ENCODE data around the gene WNT5A. TPM values are rescaled to one million over a fixed set of nuclear protein-coding genes. Genes with fewer than 3 reads are reported as not detected.

WNT5A gene
- total RNA-seq, 1 experiment from 2014 or later = 1.1 TPM

DNA sequence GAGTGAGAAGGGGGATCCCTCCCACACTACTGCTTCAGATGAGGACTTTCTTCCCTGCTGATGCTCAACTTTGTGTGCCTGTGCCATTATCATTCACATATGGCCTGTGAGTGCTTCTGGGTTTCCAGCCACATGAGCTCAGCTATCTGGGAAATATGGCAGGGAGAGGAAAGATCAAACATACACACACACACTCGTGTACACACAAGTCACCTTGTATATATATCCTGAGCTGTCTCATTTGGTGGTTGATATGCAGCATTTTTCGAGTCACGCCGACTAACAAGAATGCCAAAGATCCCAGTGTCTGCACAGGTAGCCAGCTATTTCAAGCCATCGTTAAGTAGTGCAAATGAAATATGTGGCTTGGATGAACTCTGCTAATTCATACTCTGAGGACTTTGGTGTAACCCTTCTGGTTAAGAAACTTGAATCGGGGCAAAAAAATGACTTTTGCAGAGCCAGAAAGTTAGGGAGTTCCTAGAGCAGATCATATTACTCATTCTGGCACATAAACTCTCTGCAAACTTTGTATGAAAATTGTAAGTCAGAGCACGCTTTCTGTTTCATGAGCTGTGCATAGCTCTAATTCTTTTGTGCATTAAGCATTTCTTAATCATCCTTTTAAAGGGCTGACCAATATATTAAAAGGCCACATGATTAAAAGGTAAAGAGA is 24.9 kb upstream of the WNT5A start:
- Histone ChIP-seq H2BK15ac (ENCODE audit: low read depth, low read length) (no peak overlapping the region), H2AK5ac (ENCODE audit: insufficient read length, low read length) (no peak overlapping the region), H3K79me2 (ENCODE audit: insufficient read depth, low read length) (no peaks in the 10 kb centered on the region), H4K5ac (ENCODE audit: insufficient read length, low read depth, low read length) (no peak overlapping the region), H3K27ac (ENCODE audit: insufficient read length, low read depth, low read length) (no peak overlapping the region), H3K27me3 (ENCODE audit: insufficient read depth, low read length) (no peaks in the 10 kb centered on the region), H3K56ac (ENCODE audit: insufficient read length, low read depth, low read length) (no peak overlapping the region), H2AFZ (ENCODE audit: low read length) (no peak overlapping the region), H2BK5ac (ENCODE audit: insufficient read length, low read length) (no peak overlapping the region), H3K79me1 (ENCODE audit: insufficient read depth, low read depth, low read length, poor library complexity, severe bottlenecking) (no peaks in the 10 kb centered on the region), H3K9me3 (ENCODE audit: control insufficient read depth, low read depth, low read length) (no peaks in the 10 kb centered on the region), H3K4ac (ENCODE audit: low read depth, low read length) (no peak overlapping the region), H2BK120ac (ENCODE audit: low read depth, low read length, poor library complexity, severe bottlenecking) (no peak overlapping the region), H2BK20ac (ENCODE audit: low read depth, low read length, poor library complexity, severe bottlenecking) (no peak overlapping the region), H3K23ac (ENCODE audit: insufficient read length, low read depth, low read length) (no peak overlapping the region), H3K18ac (ENCODE audit: insufficient read length, low read depth, low read length) (no peak overlapping the region), H3K4me2 (ENCODE audit: insufficient read depth, insufficient read length, low read length) (no peak overlapping the region), H3K4me1 (ENCODE audit: insufficient read depth, low read length) (peaks cover 7% of the 10 kb centered on the region), H3K9ac (ENCODE audit: extremely low read depth, insufficient read length, low read length) (no peak overlapping the region), H3T11ph (ENCODE audit: low read length) (no peak overlapping the region), H2BK12ac (ENCODE audit: insufficient read length, low read depth, low read length) (no peak overlapping the region), H4K91ac (ENCODE audit: insufficient read length, low read depth, low read length) (no peak overlapping the region), H3K23me2 (ENCODE audit: insufficient read length, low read depth, low read length, poor library complexity, severe bottlenecking) (no peaks in the 10 kb centered on the region), H3K14ac (ENCODE audit: insufficient read depth, low read length) (no peak overlapping the region), H4K20me1 (ENCODE audit: control insufficient read depth, insufficient read depth, insufficient read length) (no peaks in the 10 kb centered on the region), H4K8ac (replicated peaks; ENCODE audit: insufficient read length, low read depth, low read length) (no peak overlapping the region)
- Mint-ChIP-seq H3K9me3 (no peaks in the 10 kb centered on the region), H3K27me3 (ENCODE audit: low read depth) (peaks cover 5% of the 10 kb centered on the region), H3K4me3 (no peak overlapping the region), H3K4me1 (peaks cover 35 to 52% of the 10 kb centered on the region in 2 experiments), H3K36me3 (ENCODE audit: insufficient read depth in 1 of 3, low read depth in 3 of 3) (no peaks in the 10 kb centered on the region), H3K27ac (peak overlapping the region in 1 of 3 experiments; percentile 22; a peak in 2 of 7 replicates)
- no peak for DNase-seq
- WGBS (ENCODE audit: extremely low coverage, insufficient read length, low lambda C conversion rate) = no CpG with 5 or more reads among the region's 7 CpGs
- TF ChIP-seq, protein P1, sequence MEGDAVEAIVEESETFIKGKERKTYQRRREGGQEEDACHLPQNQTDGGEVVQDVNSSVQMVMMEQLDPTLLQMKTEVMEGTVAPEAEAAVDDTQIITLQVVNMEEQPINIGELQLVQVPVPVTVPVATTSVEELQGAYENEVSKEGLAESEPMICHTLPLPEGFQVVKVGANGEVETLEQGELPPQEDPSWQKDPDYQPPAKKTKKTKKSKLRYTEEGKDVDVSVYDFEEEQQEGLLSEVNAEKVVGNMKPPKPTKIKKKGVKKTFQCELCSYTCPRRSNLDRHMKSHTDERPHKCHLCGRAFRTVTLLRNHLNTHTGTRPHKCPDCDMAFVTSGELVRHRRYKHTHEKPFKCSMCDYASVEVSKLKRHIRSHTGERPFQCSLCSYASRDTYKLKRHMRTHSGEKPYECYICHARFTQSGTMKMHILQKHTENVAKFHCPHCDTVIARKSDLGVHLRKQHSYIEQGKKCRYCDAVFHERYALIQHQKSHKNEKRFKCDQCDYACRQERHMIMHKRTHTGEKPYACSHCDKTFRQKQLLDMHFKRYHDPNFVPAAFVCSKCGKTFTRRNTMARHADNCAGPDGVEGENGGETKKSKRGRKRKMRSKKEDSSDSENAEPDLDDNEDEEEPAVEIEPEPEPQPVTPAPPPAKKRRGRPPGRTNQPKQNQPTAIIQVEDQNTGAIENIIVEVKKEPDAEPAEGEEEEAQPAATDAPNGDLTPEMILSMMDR (conservative IDR thresholded peaks at IDR 0.05) = no peak

Data from H9 (cell line).